Right atrium auricular region (tissue), 2 donors: ENCODE results near the gene SURF1. TPM values are rescaled to one million over a fixed set of nuclear protein-coding genes. Genes with fewer than 3 reads are reported as not detected.

Experiments used
- DNase-seq: peaks from one replicate; pipeline ENCODE4 v3.0.0-alpha.2; 2019; ENCODE audit warnings: low spot score
- H3K27ac ChIP-seq, 2 donors: fragments of 200-600 bp; sonication (generic); 1 replicate in 1 of 2; 2 replicates in 1 of 2; pipeline ENCODE4 v1.5.1; 2016 to 2019
- H3K27me3 ChIP-seq, 2 donors: fragments of 200-600 bp; sonication (generic); one replicate each; pipeline versions ENCODE4 v1.5.1 to v1.6.0; 2017 to 2019
- H3K36me3 ChIP-seq: fragments of 200-600 bp; sonication (generic); one replicate; pipeline ENCODE4 v1.5.1; 2016
- H3K4me1 ChIP-seq, 2 donors: fragments of 200-600 bp; sonication (generic); one replicate each; pipeline versions ENCODE4 v1.5.1 to v1.6.0; 2017 to 2019
- H3K4me3 ChIP-seq, 2 donors: fragments of 200-600 bp; sonication (generic); 1 replicate in 1 of 2; 2 replicates in 1 of 2; pipeline ENCODE4 v1.5.1; 2017 to 2019; ENCODE audit warnings: mild to moderate bottlenecking in 1 of 2, moderate library complexity in 1 of 2
- H3K9me3 ChIP-seq, 2 donors: fragments of 200-600 bp; sonication (generic); one replicate each; pipeline ENCODE4 v1.5.1; 2019
- total RNA-seq, 2 donors: library from RNA; depleted of rRNA; stranded (reverse); fragments of >200 nt; gene quantifications; one replicate each; pipeline ENCODE4 v1.1.0, GENCODE V29; 2016
- TF ChIP-seq, protein P1 (sequence below), 2 donors: fragments of 200-600 bp; sonication (generic); IDR thresholded peaks; one replicate each; pipeline ENCODE4 v1.5.1; 2019; ENCODE audit warnings: antibody characterized with exemption in 2 of 2

Gene SURF1
- total RNA-seq, 2 donors from 2014 or later = 41.5 to 58.6 TPM

DNA sequence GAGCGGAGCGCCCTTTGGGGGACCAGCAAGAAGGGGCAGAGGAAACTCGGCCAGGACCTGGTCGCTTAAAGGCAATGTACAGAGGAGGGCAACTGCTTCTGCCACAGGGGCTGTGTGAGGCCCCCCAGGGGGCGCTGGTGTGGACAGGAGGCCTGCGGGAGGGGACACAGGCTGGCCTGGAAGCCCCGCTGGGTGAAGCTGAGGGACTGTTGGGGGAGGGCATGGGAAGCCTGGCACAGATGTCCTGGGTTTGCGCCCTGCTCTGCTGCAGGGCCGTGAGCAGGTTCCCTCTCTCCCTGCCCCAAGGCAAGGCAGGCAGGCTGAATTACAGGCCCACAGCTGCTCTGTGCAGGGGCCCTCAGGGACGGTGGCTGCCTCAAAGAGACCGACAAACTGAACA is 13.7 kb downstream of the SURF1 start:
- peaks cover 0 to 24% of the 10 kb centered on the region in 2 donors for H3K4me1 ChIP-seq
- peaks cover 41% of the 10 kb centered on the region for H3K36me3 ChIP-seq
- no peaks in the 10 kb centered on the region for H3K27me3 ChIP-seq
- no peak overlapping the region for H3K27ac ChIP-seq
- TF ChIP-seq, protein P1, sequence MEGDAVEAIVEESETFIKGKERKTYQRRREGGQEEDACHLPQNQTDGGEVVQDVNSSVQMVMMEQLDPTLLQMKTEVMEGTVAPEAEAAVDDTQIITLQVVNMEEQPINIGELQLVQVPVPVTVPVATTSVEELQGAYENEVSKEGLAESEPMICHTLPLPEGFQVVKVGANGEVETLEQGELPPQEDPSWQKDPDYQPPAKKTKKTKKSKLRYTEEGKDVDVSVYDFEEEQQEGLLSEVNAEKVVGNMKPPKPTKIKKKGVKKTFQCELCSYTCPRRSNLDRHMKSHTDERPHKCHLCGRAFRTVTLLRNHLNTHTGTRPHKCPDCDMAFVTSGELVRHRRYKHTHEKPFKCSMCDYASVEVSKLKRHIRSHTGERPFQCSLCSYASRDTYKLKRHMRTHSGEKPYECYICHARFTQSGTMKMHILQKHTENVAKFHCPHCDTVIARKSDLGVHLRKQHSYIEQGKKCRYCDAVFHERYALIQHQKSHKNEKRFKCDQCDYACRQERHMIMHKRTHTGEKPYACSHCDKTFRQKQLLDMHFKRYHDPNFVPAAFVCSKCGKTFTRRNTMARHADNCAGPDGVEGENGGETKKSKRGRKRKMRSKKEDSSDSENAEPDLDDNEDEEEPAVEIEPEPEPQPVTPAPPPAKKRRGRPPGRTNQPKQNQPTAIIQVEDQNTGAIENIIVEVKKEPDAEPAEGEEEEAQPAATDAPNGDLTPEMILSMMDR (IDR thresholded peaks at IDR 0.05) = no peak
- DNase-seq = no peak
- no peak overlapping the region for H3K4me3 ChIP-seq
- H3K9me3 ChIP-seq = no peaks in the 10 kb centered on the region

DNA sequence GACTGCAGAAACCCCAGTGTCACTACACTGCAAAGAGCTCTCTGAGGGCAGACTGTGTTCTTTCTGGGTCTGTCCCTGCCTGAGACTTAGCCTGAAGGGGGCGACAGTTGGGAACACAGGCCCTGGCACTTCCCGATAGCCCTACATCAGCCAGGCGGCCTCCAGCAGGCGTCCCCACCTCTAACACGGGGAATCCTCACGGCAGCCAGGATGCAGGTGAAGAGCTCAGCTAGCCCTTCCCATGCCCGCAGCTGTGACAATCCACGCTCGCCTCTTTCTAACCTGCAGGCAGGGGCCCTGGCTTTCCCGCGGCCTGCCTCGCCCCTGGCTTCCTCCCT is 14.2 kb downstream of the SURF1 start:
- no peak overlapping the region for H3K4me3 ChIP-seq
- TF ChIP-seq, protein P1 (IDR thresholded peaks at IDR 0.05) = no peak
- H3K36me3 ChIP-seq = peaks cover 41% of the 10 kb centered on the region
- H3K4me1 ChIP-seq = peaks cover 0 to 19% of the 10 kb centered on the region in 2 donors
- no peak overlapping the region for H3K27ac ChIP-seq
- no peaks in the 10 kb centered on the region for H3K27me3 ChIP-seq
- no peaks in the 10 kb centered on the region for H3K9me3 ChIP-seq
- no peak for DNase-seq

DNA sequence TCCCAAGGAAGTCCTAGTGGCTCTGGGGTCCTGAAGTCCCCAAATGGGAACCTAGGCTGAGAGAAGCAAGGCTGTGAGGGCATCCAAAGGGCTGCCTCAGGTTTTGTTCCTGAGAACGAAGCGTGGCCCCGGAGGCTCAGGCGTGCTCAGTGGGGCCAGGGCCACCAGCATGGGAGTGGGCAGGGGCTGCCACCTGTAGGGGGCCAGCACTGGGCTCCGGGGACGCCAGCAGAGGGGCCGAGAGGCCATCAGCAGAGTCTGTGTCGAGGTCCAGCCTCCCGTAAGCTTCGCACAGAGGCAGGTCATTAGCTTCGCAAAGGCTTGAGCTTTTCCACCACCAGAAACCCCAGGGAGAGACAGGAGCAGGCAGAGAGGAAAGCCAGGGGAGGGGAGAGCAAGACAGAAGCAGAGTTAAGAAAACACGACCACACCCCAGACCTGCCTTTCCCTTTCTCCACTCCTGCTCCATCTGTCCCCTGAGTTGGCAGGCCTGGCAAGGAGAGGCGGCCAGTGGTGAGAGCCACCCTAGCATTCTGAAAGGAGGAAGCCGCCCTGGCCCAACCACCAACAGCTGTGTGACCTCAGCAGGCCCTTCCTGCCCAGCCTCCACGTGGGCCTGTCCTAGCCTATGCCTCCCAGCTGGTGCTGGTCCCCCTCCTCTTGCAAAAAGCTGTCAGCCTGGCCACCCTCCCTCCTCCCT is 14.8 kb downstream of the SURF1 start:
- TF ChIP-seq, protein P1 (IDR thresholded peaks at IDR 0.05) = no peak
- peak overlapping the region in 1 of 2 donors; percentile 16 for H3K27ac ChIP-seq
- no peaks in the 10 kb centered on the region for H3K9me3 ChIP-seq
- peaks cover 0 to 19% of the 10 kb centered on the region in 2 donors for H3K4me1 ChIP-seq
- no peak overlapping the region for H3K4me3 ChIP-seq
- H3K36me3 ChIP-seq = peaks cover 41% of the 10 kb centered on the region
- H3K27me3 ChIP-seq = no peaks in the 10 kb centered on the region
- peak; percentile 66 for DNase-seq

DNA sequence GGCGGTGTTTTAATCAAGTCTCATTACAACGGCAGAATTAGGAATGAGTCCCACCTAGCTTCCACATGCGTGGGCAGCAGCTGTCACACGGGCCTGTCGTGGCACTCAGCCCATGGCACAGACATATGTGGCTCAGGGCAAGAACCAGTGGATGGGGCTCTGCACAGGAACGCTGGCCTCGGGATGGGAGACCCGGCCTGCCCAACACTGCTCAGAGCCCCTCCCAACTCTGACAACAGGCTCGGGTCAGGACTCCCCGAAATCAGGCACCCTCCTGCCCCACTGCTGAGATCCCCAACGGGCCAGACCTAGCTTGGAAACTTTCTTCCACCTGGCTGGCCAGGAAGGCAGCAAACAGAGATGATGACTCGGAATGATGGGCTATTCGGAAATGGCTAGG is 15.4 kb downstream of the SURF1 start:
- TF ChIP-seq, protein P1 (IDR thresholded peaks at IDR 0.05) = no peak
- Histone ChIP-seq H3K9me3 (no peaks in the 10 kb centered on the region), H3K4me1 (peaks cover 0 to 17% of the 10 kb centered on the region in 2 donors), H3K4me3 (no peak overlapping the region), H3K27me3 (no peaks in the 10 kb centered on the region), H3K36me3 (peaks cover 41% of the 10 kb centered on the region), H3K27ac (peak overlapping the region in 1 of 2 donors; percentile 16)
- no peak for DNase-seq

DNA sequence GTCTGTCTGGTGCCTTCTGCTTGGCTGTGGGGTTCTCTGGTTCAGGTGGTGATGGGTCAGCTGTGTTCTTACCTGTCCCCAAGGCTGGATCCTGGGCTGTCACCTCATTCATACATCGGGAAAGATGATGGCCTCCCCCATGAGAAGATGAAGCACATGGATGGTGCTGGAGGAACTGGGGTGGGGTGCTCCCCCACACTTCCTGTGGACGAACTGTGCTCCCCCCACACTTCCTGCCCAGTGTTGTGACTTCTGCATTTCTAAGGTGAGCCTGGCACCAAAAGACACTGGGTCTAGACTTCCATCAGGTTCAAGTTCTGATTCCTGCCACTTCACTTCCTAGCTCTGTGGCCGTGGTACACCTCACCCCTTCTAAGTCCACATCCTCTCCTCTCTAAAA is 16.0 kb downstream of the SURF1 start:
- Histone ChIP-seq H3K4me1 (peaks cover 0 to 19% of the 10 kb centered on the region in 2 donors), H3K27ac (no peak overlapping the region), H3K9me3 (no peaks in the 10 kb centered on the region), H3K36me3 (peaks cover 41% of the 10 kb centered on the region), H3K4me3 (no peak overlapping the region), H3K27me3 (no peaks in the 10 kb centered on the region)
- TF ChIP-seq, protein P1 (IDR thresholded peaks at IDR 0.05) = no peak
- DNase-seq = no peak

DNA sequence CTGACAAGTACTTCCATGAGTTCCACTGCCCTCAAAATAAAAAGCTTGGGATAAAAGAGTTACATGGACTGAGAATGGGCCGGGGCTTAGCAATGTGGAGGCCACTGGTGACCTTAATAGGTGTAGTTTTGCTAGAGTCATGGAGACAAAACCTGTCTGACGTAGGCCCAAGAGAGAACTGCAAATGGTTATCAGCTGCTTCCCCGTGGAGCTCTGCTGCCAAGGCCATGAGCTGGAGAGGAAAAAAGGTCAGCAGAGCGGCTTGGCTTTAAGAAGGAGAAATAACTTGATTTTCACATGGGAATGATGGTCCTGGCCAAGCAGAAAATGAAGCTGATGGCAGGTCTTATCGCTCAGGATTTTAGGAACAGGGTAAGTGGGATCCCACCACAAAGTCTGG is 16.6 kb downstream of the SURF1 start:
- Histone ChIP-seq H3K4me1 (peaks cover 0 to 25% of the 10 kb centered on the region in 2 donors), H3K36me3 (peaks cover 37% of the 10 kb centered on the region)

More for the DNA sequence above, 16.6 kb downstream of the SURF1 start:
- DNase-seq = no peak
- Histone ChIP-seq H3K27ac (no peak overlapping the region), H3K4me3 (no peak overlapping the region), H3K9me3 (no peaks in the 10 kb centered on the region), H3K27me3 (no peaks in the 10 kb centered on the region)
- TF ChIP-seq, protein P1 (IDR thresholded peaks at IDR 0.05) = no peak
